T1000 (cell line): ENCODE measurements around the gene TOR4A.
A peak's percentile ranks its signal among the peaks of the same experiment; 100 is the strongest.

Experiments
- DNase-seq: peaks from one replicate; lab custom pipeline; 2025; ENCODE audit warnings: mixed read lengths; lab: John Stamatoyannopoulos, UW

TOR4A gene

GRCh38 chr9:137294681-137295237 lies 17.2 kb downstream of the TOR4A start:
- DNase-seq = no peak

GRCh38 chr9:137295238-137295811 lies 17.8 kb downstream of the TOR4A start:
- no peak for DNase-seq

GRCh38 chr9:137295849-137296669 lies 18.5 kb downstream of the TOR4A start:
- DNase-seq = no peak

- no peak for DNase-seq
These were observed 19.4 kb downstream of the TOR4A start for GRCh38 chr9:137296670-137297664.

GRCh38 chr9:137297966-137298365 lies 20.4 kb downstream of the TOR4A start:
- no peak for DNase-seq

DNA sequence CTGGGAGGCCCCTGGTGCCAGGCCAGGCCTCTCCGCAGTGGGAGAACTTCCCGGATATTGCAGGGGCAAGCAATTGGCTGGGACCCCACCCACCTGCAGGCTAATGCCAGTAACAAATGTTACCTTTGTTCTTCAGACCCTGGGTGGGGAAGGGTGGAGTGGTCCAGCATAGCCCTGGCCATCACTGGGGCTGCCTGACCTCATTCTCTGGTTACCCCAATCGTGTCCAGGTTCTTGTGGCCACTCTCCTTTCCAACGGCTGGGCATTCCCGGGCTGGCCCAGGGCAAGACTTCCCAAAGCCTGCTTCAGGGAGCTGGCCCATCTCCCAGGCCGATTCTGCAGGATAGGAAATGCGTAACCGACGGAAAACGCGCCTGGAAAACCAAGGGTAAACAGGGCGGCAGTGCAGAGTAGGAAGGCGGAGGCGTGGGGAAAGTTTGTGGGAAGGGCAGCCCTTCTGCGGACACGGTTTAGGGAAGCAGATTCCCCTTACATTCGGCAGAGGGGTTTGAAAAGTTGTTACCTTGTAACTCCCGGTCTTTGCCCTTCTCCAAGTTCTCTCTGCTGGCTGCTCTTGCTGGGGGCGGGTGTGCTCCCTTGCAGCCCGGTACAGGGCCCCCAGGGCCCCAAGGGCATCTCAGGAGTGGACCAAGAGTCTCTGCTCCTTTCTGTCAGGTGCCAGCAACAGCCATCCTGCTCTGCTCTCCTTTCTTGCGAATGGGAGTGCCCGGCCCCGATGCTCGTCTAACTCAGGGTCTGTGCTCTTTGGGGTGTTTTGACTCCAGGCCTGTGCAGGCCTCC lies 21.1 kb downstream of the TOR4A start:
- DNase-seq = no peak

DNA sequence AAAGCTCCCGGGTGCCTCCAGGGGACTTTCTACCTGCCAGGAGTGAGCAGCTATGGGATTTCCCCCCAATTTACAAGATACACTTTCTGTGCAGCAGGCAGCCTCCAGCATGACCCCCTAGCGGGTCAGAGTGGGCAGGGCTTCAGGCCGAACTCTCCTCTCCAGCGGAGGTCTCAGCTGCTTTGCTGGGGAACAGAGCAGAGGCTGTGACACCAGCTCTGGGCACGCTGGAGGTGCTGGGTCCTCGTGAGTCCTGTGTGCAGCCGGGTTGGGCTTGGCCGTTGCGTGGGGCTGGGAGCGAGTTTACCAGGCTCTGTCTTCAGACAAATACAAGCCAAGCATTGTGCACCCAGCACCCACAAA lies 21.7 kb downstream of the TOR4A start:
- no peak for DNase-seq

- no peak for DNase-seq
These were observed 22.4 kb downstream of the TOR4A start for GRCh38 chr9:137299938-137300337.

- DNase-seq = no peak
These were observed 23.1 kb downstream of the TOR4A start for GRCh38 chr9:137300567-137301080.

- no peak for DNase-seq
These were observed 23.8 kb downstream of the TOR4A start for GRCh38 chr9:137301081-137301947.

DNA sequence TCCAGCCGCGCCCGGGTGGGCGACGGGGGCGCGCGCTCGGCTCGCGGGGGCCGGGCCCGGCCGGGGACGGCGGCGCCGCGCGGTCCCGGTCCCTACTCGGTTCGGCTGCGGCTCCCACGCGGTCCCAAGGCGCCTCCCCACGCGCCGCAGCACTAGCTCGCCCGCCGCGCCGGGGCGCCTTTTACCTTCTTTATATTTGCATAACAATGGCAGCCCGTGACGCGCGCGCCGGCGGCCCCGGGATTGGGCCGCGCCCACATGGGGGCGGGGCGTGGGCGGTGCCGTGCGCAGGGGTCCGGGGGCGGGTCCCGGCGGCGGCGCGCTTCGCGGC lies 24.6 kb downstream of the TOR4A start, which contains the start of gene NRARP:
Gene NRARP (minus strand): TSS at position 154 of the 331 bp plus-strand sequence. CDS start 343 bp downstream, outside the sequence.
- DNase-seq = no peak

- DNase-seq = peak; percentile 45
These were observed 25.1 kb downstream of the TOR4A start for GRCh38 chr9:137302449-137303150.

DNA sequence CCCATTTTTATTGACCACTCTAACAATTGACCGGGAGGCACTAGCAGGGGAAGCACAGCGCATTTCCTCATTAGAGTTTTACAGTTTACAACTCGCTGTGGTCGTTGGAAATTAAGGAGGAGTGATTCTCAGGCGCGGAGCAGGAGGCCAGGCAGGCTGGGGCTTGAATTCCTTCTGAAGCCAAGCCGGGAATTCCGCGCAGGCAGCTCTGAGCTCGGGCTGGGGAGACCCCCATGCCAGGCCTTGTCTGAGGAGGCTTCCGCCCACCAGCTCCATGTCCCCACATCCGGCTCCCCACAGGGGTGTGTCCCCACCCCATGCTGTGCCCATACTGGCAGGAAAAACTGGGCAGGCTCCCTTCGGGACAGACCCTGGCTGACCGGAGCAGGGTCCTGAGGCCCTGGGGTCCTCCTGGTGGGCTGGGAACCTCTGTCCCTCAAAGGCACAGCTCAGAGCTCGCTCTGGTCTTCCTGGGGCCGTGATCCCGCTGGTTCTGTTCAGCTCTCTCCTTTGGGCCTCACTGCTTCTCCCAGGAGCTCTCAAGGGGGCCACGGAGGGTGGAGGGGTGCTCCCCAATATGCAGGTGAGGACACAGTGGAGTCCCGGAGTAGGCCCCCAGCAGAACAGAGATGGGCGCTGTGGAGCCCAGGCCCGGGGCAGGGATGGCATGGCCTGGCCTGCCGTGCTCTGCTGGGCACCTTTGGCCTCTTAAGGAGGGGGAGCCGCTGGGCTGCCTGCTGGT lies 25.8 kb downstream of the TOR4A start:
- no peak for DNase-seq

- DNase-seq = no peak
These were observed 26.4 kb downstream of the TOR4A start for GRCh38 chr9:137303893-137304382.

GRCh38 chr9:137304383-137305059 lies 27.0 kb downstream of the TOR4A start:
- DNase-seq = no peak

DNA sequence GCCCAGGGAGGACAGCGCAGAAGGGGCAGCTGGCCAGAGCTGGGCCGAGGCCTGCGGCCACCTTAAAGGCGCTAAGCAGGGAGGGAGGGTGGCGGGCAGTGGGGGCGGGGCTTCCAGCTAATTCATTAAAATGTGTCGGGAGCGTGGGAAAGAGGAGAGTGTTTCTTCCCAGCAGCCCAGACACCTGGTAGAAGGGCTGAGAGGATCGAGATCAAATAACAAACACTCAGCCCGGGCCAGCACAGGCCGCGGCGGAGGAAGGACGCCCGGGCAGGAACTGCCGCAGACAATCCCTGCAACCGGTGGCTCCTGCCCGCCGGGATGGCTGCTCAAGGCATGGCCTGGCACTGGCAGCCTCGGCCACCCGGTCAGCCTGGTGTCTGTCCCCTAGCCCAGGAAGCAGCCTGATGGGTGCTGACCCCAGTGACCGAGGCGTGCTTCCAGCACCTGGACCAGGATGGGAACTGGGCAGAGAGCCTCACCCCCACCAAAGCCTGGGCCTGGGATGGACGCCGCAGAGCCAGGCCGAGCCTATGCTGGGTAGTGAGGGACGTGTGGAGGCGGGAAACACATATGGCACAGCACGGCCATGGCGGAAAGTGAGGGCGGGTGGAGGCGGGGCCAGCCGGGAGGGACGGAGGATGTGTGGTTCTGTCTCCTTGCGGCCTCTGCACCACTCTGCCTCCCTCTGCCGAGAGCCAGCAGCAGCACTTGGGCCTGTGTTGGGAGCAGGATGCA lies 27.7 kb downstream of the TOR4A start:
- no peak for DNase-seq

DNA sequence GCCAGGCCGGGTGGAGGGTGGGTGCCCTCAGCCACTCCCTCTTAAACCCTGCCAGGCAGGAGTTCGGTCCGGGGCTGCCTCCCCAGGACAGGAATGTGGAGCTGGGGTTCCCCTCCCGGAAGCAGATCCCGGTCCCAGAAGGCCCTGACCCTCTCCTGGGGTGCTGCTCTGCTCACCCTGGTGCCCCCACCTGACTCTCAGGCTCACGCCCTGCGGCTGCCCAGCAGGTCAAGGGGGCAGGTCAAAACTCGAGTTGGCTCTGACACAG lies 28.2 kb downstream of the TOR4A start:
- DNase-seq = no peak
